NT2/D1 (cell line): ENCODE data around the gene GGTA1.

Source experiments
- YY1 ChIP-seq: IDR thresholded peaks from 2 replicates; pipeline ENCODE4 v1.6.1; 2011; ENCODE audit not compliant: insufficient read length, insufficient read depth
- ZNF274 ChIP-seq: IDR thresholded peaks from 2 replicates; pipeline ENCODE4 v1.6.1; 2011; ENCODE audit warnings: mild to moderate bottlenecking, low read depth, low read length

- TF ChIP-seq YY1 = no peak
- no peak for TF ChIP-seq ZNF274
These were observed 14.8 kb downstream of the GGTA1 start for GRCh38 chr9:121484651-121485446.
